Activated CD4-positive, CD25-positive, alpha-beta regulatory T cell treated with anti-CD3 and anti-CD28 coated beads, Interleukin-2, amount 50 U/mL, for 72 hours (primary cell): ENCODE results near the gene MUL1.
"Not testable (repeated sequence)": the region's sequence is repeated elsewhere in the genome, so short reads cannot be mapped to it uniquely, and the experiment has no call there.

Experiments used
- DNase-seq: peaks from one replicate; pipeline ENCODE4 v3.0.0; 2021

MUL1 gene

GRCh38 chr1:20511518-20512428 is 3.8 kb upstream of the MUL1 start:
- DNase-seq = no peak

GRCh38 chr1:20508411-20508771 is 440 bp upstream of the MUL1 start:
- no peak for DNase-seq

GRCh38 chr1:20507248-20507563 is 745 bp downstream of the MUL1 start:
- no peak for DNase-seq

GRCh38 chr1:20505488-20505887 is 2.5 kb downstream of the MUL1 start:
- no peak for DNase-seq

- no peak for DNase-seq
Observed at GRCh38 chr1:20500716-20501115, 7.2 kb downstream of the MUL1 start.

- no peak for DNase-seq
Observed at GRCh38 chr1:20499718-20500117, 8.2 kb downstream of the MUL1 start.

GRCh38 chr1:20499105-20499504 is 8.8 kb downstream of the MUL1 start:
- DNase-seq = no peak

- DNase-seq = no peak
Observed at GRCh38 chr1:20498116-20498515, 9.8 kb downstream of the MUL1 start.

- no peak for DNase-seq
Observed at GRCh38 chr1:20497506-20497905, 10.4 kb downstream of the MUL1 start.

- DNase-seq = not testable (repeated sequence)
Observed at GRCh38 chr1:20496725-20497383, 11.1 kb downstream of the MUL1 start.

- no peak for DNase-seq
Observed at GRCh38 chr1:20496241-20496661, 11.7 kb downstream of the MUL1 start.

GRCh38 chr1:20495661-20496060 is 12.3 kb downstream of the MUL1 start:
- DNase-seq = no peak

GRCh38 chr1:20494609-20495311 is 13.2 kb downstream of the MUL1 start:
- DNase-seq = no peak

GRCh38 chr1:20493839-20494608 is 13.9 kb downstream of the MUL1 start:
- peak; percentile 83 for DNase-seq

- no peak for DNase-seq
Observed at GRCh38 chr1:20493309-20493708, 14.6 kb downstream of the MUL1 start.

GRCh38 chr1:20492751-20493150 is 15.2 kb downstream of the MUL1 start:
- DNase-seq = no peak

GRCh38 chr1:20491866-20492265 is 16.1 kb downstream of the MUL1 start:
- DNase-seq = no peak

- DNase-seq = no peak
Observed at GRCh38 chr1:20491178-20491577, 16.8 kb downstream of the MUL1 start.

GRCh38 chr1:20487236-20487590 is 20.7 kb downstream of the MUL1 start:
- DNase-seq = no peak

GRCh38 chr1:20486457-20487235 is 21.3 kb downstream of the MUL1 start:
- no peak for DNase-seq

GRCh38 chr1:20485527-20486456 is 22.2 kb downstream of the MUL1 start, which contains the start of gene CAMK2N1:
CAMK2N1 (minus strand) TSS chr1:20486210; CDS start chr1:20485379, 831 bp downstream.
- peak; percentile 49 for DNase-seq
